ENCODE data around the gene FBXO17. TPM values are rescaled to one million over a fixed set of nuclear protein-coding genes. Genes with fewer than 3 reads are reported as not detected.

FBXO17 gene, protein sequence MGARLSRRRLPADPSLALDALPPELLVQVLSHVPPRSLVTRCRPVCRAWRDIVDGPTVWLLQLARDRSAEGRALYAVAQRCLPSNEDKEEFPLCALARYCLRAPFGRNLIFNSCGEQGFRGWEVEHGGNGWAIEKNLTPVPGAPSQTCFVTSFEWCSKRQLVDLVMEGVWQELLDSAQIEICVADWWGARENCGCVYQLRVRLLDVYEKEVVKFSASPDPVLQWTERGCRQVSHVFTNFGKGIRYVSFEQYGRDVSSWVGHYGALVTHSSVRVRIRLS
- total RNA-seq (not detected in 2 replicates), polyA plus RNA-seq (not detected in 2 replicates), polyA minus RNA-seq (0.17 TPM in 1 of 2 replicates, not detected in the other)
- total RNA-seq (2013), result 0.54 TPM

DNA sequence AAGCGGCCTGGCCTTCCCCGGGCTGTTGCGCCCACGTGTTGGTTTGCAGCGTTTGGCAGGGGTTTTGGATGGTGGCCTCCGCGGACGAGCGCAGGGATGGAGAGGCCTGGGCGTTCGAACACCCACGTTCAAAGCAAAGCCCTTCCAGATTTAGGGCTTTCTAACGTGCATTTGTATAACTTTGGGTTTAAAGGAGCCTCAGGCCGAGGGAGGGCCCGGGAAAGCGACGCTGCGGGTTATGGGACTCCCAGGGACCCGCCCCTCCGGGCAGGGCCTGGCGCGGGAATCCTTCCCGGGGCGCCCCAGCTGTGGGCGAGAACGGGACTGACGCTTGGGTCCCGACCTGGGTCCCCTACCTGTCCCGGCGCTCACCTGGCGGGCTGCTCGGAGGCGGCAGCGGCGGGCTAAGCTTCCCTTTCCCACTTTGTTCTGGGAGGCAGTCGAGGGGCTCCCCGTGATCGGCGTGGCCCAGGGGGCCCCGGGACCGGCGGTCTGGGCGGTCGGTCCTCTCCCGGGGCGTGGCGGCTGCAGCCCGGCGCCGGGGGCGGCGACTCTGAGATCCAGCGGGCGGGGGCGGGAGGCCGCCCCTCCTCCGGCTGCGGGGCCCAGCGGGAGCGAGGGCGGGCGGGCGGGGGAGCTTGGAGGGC is at the start of gene FBXO17:
Gene FBXO17, minus strand, starts transcription at position 529 of the 647 bp plus-strand sequence. CDS start 25,423 bp downstream, outside the sequence.
- H4K20me1 ChIP-seq (ENCODE audit: control insufficient read depth, insufficient read depth, low read length, poor library complexity, severe bottlenecking), result no peaks in the 10 kb centered on the region
- Mint-ChIP-seq H3K27ac (no peak within 1 kb of the TSS), H3K27me3 (peaks cover 36% of the 10 kb centered on the region), H3K4me1 (peaks cover 12% of the 10 kb centered on the region), H3K9me3 (ENCODE audit: insufficient read depth) (no peaks in the 10 kb centered on the region), H3K4me3 (peak within 1 kb of the TSS; percentile 59)
- H3K36me3 ChIP-seq (replicated peaks in 1 of 2; ENCODE audit: control extremely low read depth in 1 of 2, control insufficient read depth in 1 of 2, extremely low read depth in 1 of 2, insufficient read depth in 2 of 2, low read length in 1 of 2), result no peaks in the 10 kb centered on the region
- peak within 1 kb of the TSS; percentile 46 for H3K4me2 ChIP-seq (replicated peaks; ENCODE audit: low read depth, low read length, poor library complexity, severe bottlenecking)
- H2AFZ ChIP-seq (ENCODE audit: insufficient read depth, low read depth, low read length, poor library complexity, severe bottlenecking), result peak within 1 kb of the TSS; percentile 16
- ChIA-PET POLR2A (no interaction called here), CTCF (no interaction called here)
- intact Hi-C loops (cut with micrococcal nuclease), result no loop called here
- no peak for TF ChIP-seq EZH2 (IDR thresholded peaks at IDR 0.05; ENCODE audit: borderline replicate concordance, insufficient read depth, low read depth, low read length, poor library complexity, severe bottlenecking)
- TF ChIP-seq, protein P1, sequence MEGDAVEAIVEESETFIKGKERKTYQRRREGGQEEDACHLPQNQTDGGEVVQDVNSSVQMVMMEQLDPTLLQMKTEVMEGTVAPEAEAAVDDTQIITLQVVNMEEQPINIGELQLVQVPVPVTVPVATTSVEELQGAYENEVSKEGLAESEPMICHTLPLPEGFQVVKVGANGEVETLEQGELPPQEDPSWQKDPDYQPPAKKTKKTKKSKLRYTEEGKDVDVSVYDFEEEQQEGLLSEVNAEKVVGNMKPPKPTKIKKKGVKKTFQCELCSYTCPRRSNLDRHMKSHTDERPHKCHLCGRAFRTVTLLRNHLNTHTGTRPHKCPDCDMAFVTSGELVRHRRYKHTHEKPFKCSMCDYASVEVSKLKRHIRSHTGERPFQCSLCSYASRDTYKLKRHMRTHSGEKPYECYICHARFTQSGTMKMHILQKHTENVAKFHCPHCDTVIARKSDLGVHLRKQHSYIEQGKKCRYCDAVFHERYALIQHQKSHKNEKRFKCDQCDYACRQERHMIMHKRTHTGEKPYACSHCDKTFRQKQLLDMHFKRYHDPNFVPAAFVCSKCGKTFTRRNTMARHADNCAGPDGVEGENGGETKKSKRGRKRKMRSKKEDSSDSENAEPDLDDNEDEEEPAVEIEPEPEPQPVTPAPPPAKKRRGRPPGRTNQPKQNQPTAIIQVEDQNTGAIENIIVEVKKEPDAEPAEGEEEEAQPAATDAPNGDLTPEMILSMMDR (IDR thresholded peaks at IDR 0.05), result no peak
- H3K9ac ChIP-seq (ENCODE audit: low read length), result no peak within 1 kb of the TSS
- no peak within 1 kb of the TSS for H3K27ac ChIP-seq (ENCODE audit: low read length in 2 of 2)
- no peak within 1 kb of the TSS for H3K4me3 ChIP-seq (ENCODE audit: control extremely low read depth in 1 of 5, extremely low read depth in 1 of 5, insufficient read depth in 1 of 5, low read depth in 2 of 5, low read length in 4 of 5)
- peaks cover 0 to 19% (median 12%) of the 10 kb centered on the region in 4 experiments for H3K27me3 ChIP-seq (replicated peaks in 1 of 4; ENCODE audit: control extremely low read depth in 1 of 4, control insufficient read depth in 3 of 4, insufficient read depth in 4 of 4, low read length in 3 of 4)
- peaks cover 0 to 16% (median under 1%) of the 10 kb centered on the region in 3 donors for H3K9me3 ChIP-seq (ENCODE audit: control extremely low read depth in 1 of 3, control insufficient read depth in 2 of 3, insufficient read depth in 1 of 3, low read length in 2 of 3)
- WGBS (ENCODE audit: insufficient coverage), result 15% methylated on average over 59 of the region's 63 CpGs
- no peak for DNase-seq
- no peak for ATAC-seq (ENCODE audit: low read depth)
- peaks cover 0 to 3% of the 10 kb centered on the region in 2 donors for H3K4me1 ChIP-seq (ENCODE audit: control insufficient read depth in 2 of 2, insufficient read depth in 2 of 2, low read length in 2 of 2)
- no peaks in the 10 kb centered on the region for H3K79me2 ChIP-seq (ENCODE audit: control insufficient read depth, insufficient read depth, low read length)

Measured in B cell (primary cell).